GM12891 (cell line): ENCODE data around the gene ZMYND11.

Experiments used
- POLR2A ChIP-seq: IDR thresholded peaks from 2 replicates; pipeline ENCODE4 v1.6.1; 2011; ENCODE audit warnings: low read depth, low read length, control low read depth
- POLR2AphosphoS5 ChIP-seq: IDR thresholded peaks from 2 replicates; pipeline ENCODE4 v1.6.1; 2011; ENCODE audit warnings: low read depth, low read length, control low read depth
- TAF1 ChIP-seq: IDR thresholded peaks from 2 replicates; pipeline ENCODE4 v1.6.1; 2011; ENCODE audit warnings: low read depth, low read length, control low read depth

GRCh38 chr10:135132-135600 lies at the start of gene ZMYND11:
- TF ChIP-seq POLR2AphosphoS5, result no peak
- TF ChIP-seq POLR2A, result no peak
- TF ChIP-seq TAF1, result no peak
